Measurements from ENCODE around the gene ERC2. TPM values are rescaled to one million over a fixed set of nuclear protein-coding genes. Genes with fewer than 3 reads are reported as not detected.

Gene ERC2
- total RNA-seq, 1 donor from 2014 or later, result 0.35 TPM

DNA sequence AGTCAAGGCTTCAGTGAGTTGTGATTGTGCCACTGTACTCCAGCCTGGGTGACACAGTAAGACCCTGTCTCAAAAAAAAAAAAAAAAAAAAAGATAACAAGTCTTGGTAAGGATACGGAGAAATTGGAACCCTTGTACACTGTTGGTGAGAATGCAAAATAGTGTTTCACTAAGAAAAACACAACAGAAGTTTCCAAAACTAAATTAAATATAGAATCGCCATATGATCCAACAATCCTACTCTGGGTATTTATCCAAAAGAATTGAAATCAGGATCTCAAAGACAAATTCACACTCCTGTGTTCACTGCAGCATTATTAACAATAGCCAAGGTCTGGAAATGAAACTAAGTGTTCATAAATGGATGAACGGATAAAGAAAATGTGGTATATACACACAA, 149.4 kb downstream of the ERC2 start:
- TF ChIP-seq, protein P1, sequence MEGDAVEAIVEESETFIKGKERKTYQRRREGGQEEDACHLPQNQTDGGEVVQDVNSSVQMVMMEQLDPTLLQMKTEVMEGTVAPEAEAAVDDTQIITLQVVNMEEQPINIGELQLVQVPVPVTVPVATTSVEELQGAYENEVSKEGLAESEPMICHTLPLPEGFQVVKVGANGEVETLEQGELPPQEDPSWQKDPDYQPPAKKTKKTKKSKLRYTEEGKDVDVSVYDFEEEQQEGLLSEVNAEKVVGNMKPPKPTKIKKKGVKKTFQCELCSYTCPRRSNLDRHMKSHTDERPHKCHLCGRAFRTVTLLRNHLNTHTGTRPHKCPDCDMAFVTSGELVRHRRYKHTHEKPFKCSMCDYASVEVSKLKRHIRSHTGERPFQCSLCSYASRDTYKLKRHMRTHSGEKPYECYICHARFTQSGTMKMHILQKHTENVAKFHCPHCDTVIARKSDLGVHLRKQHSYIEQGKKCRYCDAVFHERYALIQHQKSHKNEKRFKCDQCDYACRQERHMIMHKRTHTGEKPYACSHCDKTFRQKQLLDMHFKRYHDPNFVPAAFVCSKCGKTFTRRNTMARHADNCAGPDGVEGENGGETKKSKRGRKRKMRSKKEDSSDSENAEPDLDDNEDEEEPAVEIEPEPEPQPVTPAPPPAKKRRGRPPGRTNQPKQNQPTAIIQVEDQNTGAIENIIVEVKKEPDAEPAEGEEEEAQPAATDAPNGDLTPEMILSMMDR (IDR thresholded peaks at IDR 0.05), result no peak
- Mint-ChIP-seq H3K4me3 (ENCODE audit: unreplicated experiment) (no peak overlapping the region), H3K27ac (ENCODE audit: unreplicated experiment) (no peak overlapping the region), H3K4me1 (ENCODE audit: unreplicated experiment) (no peaks in the 10 kb centered on the region), H3K36me3 (ENCODE audit: unreplicated experiment) (no peaks in the 10 kb centered on the region), H3K9me3 (ENCODE audit: unreplicated experiment) (no peaks in the 10 kb centered on the region), H3K27me3 (ENCODE audit: unreplicated experiment) (peaks cover 9% of the 10 kb centered on the region)
- no peak for DNase-seq (ENCODE audit: extremely low spot score, unreplicated experiment)

DNA sequence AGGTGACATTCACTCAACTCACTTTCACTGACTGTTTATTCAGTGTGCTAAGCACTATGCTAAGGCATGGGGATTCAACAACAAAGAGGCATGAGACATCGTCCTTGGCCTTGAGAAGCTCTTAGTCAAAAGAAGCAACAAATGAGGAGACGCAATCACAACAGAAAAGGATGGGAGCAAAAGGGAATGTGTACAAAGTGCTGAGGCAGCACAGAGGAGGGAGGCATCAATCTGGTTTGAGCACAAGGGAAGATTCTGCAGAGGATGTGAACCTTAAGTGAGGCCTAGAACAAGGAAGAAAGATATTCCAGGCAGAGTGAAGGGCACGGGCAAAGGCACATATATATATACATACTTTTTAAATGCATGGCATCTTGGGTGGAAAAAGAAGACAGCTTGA, 151.3 kb downstream of the ERC2 start:
- H3K4me3 Mint-ChIP-seq (ENCODE audit: unreplicated experiment), result no peak overlapping the region
- H3K27me3 Mint-ChIP-seq (ENCODE audit: unreplicated experiment), result peaks cover 11% of the 10 kb centered on the region
- TF ChIP-seq, protein P1 (IDR thresholded peaks at IDR 0.05), result no peak
- no peaks in the 10 kb centered on the region for H3K9me3 Mint-ChIP-seq (ENCODE audit: unreplicated experiment)
- no peaks in the 10 kb centered on the region for H3K36me3 Mint-ChIP-seq (ENCODE audit: unreplicated experiment)
- H3K27ac Mint-ChIP-seq (ENCODE audit: unreplicated experiment), result no peak overlapping the region
- H3K4me1 Mint-ChIP-seq (ENCODE audit: unreplicated experiment), result no peaks in the 10 kb centered on the region
- no peak for DNase-seq (ENCODE audit: extremely low spot score, unreplicated experiment)

DNA sequence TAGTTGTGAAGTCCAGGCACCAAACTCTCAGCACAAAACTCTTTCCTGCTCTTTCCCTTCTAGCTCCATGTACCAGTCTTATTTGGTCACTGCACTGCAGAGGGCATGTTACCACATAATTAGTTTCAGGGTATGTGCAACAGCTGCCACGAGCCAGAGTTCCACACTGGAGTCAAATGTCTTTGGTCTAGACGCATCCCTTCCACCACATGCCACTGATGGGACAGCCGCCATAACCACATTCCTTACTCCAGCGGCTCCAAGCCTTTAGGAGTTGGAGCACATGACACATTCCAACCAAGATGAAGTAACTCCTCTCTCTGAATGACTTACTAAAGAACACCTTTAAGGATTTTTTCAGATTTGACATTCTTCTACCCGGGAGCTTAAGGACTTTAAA, 153.4 kb downstream of the ERC2 start:
- TF ChIP-seq, protein P1 (IDR thresholded peaks at IDR 0.05), result no peak
- Mint-ChIP-seq H3K27me3 (ENCODE audit: unreplicated experiment) (peaks cover 17% of the 10 kb centered on the region), H3K4me1 (ENCODE audit: unreplicated experiment) (no peaks in the 10 kb centered on the region), H3K4me3 (ENCODE audit: unreplicated experiment) (no peak overlapping the region), H3K27ac (ENCODE audit: unreplicated experiment) (no peak overlapping the region), H3K9me3 (ENCODE audit: unreplicated experiment) (no peaks in the 10 kb centered on the region), H3K36me3 (ENCODE audit: unreplicated experiment) (no peaks in the 10 kb centered on the region)
- DNase-seq (ENCODE audit: extremely low spot score, unreplicated experiment), result no peak

DNA sequence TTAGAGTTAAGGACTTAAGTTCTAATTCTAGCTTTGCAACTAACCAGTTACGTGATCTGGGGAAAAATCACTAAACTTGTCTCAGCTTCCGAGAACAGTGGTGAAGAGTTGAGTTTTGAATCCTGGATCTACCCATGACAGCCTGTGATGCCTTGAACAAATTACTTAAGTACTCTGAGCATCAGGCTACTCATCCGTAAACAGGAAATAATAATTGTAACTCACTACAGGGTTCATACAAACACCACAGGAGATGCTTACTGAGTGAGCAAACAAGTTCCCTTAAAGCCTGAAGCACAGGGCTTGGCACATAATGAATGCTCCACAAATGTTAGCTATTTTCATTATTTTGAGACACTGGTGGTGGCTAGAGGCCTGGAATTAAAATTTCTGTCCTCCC, 158.8 kb downstream of the ERC2 start:
- H3K4me1 Mint-ChIP-seq (ENCODE audit: unreplicated experiment), result no peaks in the 10 kb centered on the region
- no peaks in the 10 kb centered on the region for H3K9me3 Mint-ChIP-seq (ENCODE audit: unreplicated experiment)
- no peak for DNase-seq (ENCODE audit: extremely low spot score, unreplicated experiment)
- no peaks in the 10 kb centered on the region for H3K36me3 Mint-ChIP-seq (ENCODE audit: unreplicated experiment)
- H3K27ac Mint-ChIP-seq (ENCODE audit: unreplicated experiment), result no peak overlapping the region
- TF ChIP-seq, protein P1 (IDR thresholded peaks at IDR 0.05), result no peak
- H3K27me3 Mint-ChIP-seq (ENCODE audit: unreplicated experiment), result peaks cover 28% of the 10 kb centered on the region
- H3K4me3 Mint-ChIP-seq (ENCODE audit: unreplicated experiment), result no peak overlapping the region

DNA sequence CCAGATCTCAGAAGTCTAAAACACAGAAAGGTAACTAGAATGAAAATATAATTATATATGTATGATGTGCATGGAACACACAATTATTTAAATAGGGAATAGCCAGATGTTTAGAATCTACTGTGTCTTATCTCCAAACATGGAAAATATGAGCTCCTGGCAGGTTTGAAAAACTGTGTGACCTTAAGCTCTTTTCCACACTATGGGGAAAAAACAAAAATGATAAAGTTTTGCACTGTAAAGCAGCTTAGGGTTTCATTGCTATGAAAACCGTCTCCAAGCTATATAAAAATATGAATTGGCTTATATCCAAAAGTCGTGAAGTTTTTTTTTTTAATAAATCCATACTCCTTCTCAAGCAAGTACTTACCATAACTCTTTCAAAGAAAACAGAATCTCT, 159.8 kb downstream of the ERC2 start:
- no peak for DNase-seq (ENCODE audit: extremely low spot score, unreplicated experiment)
- Mint-ChIP-seq H3K27me3 (ENCODE audit: unreplicated experiment) (peaks cover 28% of the 10 kb centered on the region), H3K36me3 (ENCODE audit: unreplicated experiment) (no peaks in the 10 kb centered on the region), H3K4me3 (ENCODE audit: unreplicated experiment) (no peak overlapping the region), H3K27ac (ENCODE audit: unreplicated experiment) (no peak overlapping the region), H3K9me3 (ENCODE audit: unreplicated experiment) (no peaks in the 10 kb centered on the region), H3K4me1 (ENCODE audit: unreplicated experiment) (peaks cover under 1% of the 10 kb centered on the region)
- TF ChIP-seq, protein P1 (IDR thresholded peaks at IDR 0.05), result no peak
